ENCODE data around the gene CFAP126.
"Not testable (repeated sequence)": the region's sequence is repeated elsewhere in the genome, so short reads cannot be mapped to it uniquely, and the experiment has no call there.

The CFAP126 gene

GRCh38 chr1:161389691-161390558 lies 22.2 kb upstream of the CFAP126 start (continued):
- TF ChIP-seq ZNF518A (tag by site-specific recombination; conservative IDR thresholded peaks at IDR 0.05; ENCODE audit: low read depth) (0 out of 2 replicates have a peak, but pooled peaks have one; percentile 14), HOXD13 (CRISPR knock-in tag; IDR thresholded peaks at IDR 0.05; ENCODE audit: borderline replicate concordance) (no peak), TRIM28 (IDR thresholded peaks at IDR 0.05; ENCODE audit: borderline replicate concordance, low read length) (0 out of 2 replicates have a peak, but pooled peaks have one; percentile 42), ZNF623 (tag by site-specific recombination; IDR thresholded peaks at IDR 0.05) (0 out of 2 replicates have a peak, but pooled peaks have one; percentile 12), ZNF549 (tag by site-specific recombination; IDR thresholded peaks at IDR 0.05) (no peak), ZNF580 (tag by site-specific recombination; IDR thresholded peaks at IDR 0.05) (no peak), ZBTB8A (tag by site-specific recombination; IDR thresholded peaks at IDR 0.05) (peak; percentile 97), ZSCAN18 (tag by site-specific recombination; IDR thresholded peaks at IDR 0.05) (no peak), PRDM10 (tag by site-specific recombination; IDR thresholded peaks at IDR 0.05) (no peak; the same call in 1 of the 2 replicates), EGR2 (tag by site-specific recombination; IDR thresholded peaks at IDR 0.05; ENCODE audit: low read depth) (peak; percentile 99), IKZF3 (tag by site-specific recombination; IDR thresholded peaks at IDR 0.05) (peak; percentile 98)

- ChIA-PET CTCF (interaction anchor here (0.6 to 2.2 kb wide), 5 partner anchors 51 to 360 kb away, joined by 3 to 10 read pairs (median 5); partner anchors contain the start of gene TOMM40L), POLR2A (interaction anchor here (0.5 to 1.5 kb wide), 4 partner anchors 14 to 164 kb away, joined by 3 to 22 read pairs (median 4); partner anchors contain the start of gene TOMM40L)
- H3K36me3 ChIP-seq (ENCODE audit: control insufficient read depth in 2 of 2, insufficient read depth in 1 of 2, low read length in 2 of 2); H3K4me3 ChIP-seq (ENCODE audit: low read depth, low read length); H3K4me1 ChIP-seq (ENCODE audit: control insufficient read depth, insufficient read depth, low read length); H3K27ac ChIP-seq (ENCODE audit: extremely low read depth, low read depth, low read length); H3K9me3 ChIP-seq (ENCODE audit: control insufficient read depth, insufficient read depth, low read depth, low read length): not testable (repeated sequence)
- TF ChIP-seq ZBTB17 (tag by site-specific recombination; IDR thresholded peaks at IDR 0.05) = peak; percentile 29; the same call in 1 of the 2 replicates
These were observed 21.5 kb upstream of the CFAP126 start for GRCh38 chr1:161389158-161389557.
